Measurements from ENCODE around the gene ZSWIM9. TPM values are rescaled to one million over a fixed set of nuclear protein-coding genes. Genes with fewer than 3 reads are reported as not detected.

ZSWIM9 gene
- polyA plus RNA-seq, 1 donor: 6.8 TPM

DNA sequence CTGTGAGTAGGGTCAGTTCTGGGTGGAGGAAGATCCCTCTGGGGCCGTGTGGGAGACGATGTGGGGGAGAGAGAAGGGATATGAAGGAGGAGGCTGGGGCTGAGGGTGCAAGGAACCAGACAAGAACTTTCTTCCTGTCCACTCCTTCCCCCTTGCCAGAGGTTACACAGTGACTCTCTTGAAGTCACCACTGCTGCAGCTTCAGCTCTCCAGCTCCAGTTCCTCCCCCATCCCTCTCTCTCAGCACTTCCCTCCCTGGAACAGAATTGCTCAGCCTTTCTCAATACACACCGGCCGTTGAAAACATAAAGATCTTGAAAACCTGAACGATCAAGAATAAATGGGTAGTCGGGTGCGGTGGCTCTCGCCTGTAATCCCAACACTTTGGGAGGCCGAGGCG, 5.1 kb downstream of the ZSWIM9 start:
- no peak for DNase-seq

DNA sequence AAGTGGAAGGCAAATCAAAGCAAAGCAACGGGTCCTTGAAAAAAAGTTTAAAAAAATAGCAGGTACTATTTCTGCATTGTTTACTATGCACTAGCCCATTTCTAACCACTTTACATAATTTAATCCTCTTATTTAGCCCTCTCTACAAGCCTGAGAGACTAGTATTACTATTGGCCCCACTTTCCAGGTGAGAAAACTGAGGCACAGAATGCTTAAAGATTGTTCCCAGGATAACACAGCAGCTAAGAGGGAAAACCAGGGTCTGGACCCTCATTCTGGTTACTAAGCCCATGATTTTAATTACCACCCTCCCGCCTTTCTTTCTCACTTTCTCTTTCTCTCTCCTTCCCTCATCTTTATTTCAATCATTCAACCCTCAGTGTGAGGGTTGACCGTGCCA, 5.7 kb downstream of the ZSWIM9 start:
- DNase-seq: no peak

DNA sequence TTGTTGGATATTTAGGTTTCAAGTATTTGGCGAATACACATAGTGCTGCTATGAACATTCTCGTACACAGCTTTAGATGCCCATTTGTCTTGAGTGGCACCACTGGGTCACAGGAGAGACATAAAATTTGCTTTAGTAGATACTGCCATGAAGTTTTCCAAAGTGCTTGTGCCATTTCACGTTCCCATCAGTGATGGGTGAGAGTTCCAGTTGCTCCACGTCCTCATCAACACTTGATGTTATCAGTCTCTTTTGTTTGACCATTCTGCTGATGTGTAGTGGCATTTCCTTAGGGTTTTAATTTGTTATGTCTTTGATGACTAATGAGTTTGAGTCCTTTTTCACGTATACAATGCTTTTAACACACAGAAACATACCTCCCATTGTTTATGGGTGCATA, 11.0 kb downstream of the ZSWIM9 start:
- no peak for DNase-seq

DNA sequence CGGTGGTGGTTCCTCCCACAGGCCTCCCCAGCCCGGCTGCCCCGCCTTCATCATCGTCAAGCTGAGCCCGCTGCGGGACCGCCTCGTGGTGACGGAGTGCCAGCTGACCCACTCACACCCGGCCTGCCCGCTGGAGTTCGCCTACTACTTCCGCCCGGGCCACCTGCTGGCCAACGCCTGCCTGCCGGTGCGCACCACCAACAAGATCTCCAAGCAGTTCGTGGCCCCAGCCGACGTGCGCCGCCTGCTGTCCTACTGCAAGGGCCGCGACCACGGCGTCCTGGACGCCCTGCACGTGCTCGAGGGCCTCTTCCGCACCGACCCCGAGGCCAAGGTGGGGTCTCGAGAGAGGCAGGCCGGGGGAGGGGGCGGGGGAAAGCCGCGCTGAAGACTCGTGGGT, 12.0 kb downstream of the ZSWIM9 start:
- DNase-seq: no peak

DNA sequence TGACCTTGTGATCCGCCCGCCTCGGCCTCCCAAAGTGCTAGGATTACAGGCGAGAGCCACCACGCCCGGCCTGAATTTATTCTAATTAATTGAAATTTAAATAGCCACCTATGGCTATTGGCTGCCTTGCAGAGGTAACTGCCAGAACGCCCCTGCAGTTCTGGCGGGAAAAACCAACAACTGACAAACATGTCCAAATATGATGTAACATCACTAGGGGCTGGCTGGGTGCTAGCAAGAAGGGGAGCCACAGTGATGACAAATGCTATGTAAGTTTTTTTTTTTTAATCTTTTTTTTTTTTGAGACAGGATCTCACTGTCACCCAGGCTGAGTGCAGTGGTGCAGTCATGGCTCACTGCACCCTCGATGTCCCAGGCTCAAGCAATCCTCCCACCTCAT, 12.9 kb downstream of the ZSWIM9 start:
- no peak for DNase-seq

DNA sequence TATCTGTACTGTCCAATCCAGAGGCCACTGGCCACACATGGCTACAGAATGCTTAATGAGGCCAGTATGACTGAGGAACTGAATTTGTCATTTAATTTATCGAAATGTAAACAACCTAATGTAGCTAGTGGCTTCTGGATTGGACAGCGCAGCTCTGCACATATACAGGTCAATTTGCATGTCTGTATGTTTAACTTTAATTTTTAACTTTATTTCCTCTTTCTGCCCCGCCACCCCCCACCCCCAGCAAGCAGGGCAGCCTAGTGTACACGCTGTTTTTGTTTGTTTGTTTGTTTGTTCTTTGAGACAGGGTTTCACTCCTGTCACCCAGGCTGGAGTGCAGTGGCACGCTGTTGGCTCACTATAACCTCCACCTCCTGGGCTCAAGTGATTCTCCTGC, 15.5 kb downstream of the ZSWIM9 start:
- DNase-seq: no peak

DNA sequence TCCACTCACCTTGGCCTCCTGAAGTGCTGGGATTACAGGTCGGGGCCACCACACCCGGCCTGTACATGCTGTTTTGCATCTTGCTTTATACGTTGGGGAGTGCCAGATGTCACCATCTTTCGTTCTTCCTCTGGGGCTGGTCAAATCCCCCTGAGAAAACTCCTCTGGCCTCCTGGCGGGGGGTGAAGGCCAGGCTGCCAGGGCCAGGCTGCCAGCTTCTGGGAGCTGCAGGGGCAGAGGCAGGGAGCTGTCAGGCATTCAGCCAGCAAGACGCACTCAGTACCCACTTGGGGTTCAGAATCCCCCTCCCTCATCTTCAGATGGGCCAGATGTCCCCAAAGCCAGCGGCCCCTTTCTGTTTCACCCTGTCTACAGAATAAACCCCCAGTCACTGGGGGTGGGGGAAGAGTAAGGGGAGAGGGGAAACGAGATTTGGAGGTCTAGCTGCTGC, 16.1 kb downstream of the ZSWIM9 start:
- DNase-seq: no peak

DNA sequence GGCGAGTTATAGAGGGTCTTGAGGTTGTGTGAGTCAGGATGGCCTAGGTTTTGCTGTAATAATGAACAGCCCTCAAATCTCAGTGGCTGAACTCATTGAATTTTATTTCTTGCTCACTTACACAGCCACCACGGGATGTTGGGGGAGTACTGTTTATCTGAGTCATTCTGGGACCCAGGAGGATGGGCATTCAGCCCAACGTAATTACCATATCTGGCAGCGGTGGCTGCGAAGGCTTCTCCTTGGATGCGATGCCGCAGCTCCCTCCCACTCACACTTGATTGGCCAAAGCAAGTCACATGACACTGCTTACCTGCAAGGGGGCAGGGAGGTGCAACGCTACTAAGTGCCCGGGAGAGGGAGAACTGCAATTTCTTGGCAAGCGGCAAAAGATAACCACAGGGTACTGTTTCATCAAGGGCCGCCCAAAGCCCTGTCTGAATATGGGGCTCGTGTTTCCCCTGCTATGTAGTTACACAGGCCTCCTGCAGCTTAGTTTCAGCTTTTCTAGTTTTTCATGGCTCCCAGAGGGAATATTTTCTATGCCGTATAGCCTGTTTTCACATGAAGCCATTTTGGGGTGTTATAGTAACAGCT, 19.9 kb downstream of the ZSWIM9 start:
- no peak for DNase-seq

DNA sequence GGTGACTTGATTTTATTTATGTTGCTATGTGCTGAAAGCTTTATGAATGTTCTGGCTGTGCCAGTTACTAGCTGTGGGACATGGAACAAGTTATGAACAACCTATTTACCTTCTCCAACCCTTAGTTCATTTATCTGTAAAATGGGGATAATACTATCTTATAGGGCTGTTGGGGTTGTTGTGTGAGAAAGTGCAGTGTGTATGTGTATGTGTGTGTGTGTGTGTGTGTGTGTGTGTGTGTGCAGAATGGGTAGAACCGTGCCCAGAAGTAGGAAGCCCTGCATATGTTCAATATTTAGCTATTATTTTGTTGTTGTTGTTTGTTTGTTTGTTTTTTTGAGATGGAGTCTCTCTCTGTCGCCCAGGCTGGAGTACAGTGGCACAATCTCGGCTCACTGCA, 20.4 kb downstream of the ZSWIM9 start:
- no peak for DNase-seq

DNA sequence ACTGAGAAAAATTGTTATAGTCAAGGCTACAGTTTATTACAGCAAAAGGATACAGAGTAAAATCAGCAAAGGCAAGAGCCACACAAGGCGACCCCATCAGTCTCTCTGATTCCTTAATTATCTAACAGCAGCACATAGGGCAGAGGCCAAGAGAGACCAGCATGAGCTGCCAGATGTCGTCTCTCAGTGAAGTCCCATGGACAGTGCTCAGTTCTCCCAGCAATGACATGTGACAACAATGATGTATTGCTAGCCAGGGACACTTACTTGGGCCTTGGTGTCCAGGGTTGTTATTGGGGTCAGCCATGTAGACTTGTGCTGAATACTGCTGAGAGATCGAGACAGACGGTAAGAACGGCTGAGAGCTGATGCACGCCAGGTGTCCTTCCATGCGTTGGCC, 22.3 kb downstream of the ZSWIM9 start:
- DNase-seq: no peak

DNA sequence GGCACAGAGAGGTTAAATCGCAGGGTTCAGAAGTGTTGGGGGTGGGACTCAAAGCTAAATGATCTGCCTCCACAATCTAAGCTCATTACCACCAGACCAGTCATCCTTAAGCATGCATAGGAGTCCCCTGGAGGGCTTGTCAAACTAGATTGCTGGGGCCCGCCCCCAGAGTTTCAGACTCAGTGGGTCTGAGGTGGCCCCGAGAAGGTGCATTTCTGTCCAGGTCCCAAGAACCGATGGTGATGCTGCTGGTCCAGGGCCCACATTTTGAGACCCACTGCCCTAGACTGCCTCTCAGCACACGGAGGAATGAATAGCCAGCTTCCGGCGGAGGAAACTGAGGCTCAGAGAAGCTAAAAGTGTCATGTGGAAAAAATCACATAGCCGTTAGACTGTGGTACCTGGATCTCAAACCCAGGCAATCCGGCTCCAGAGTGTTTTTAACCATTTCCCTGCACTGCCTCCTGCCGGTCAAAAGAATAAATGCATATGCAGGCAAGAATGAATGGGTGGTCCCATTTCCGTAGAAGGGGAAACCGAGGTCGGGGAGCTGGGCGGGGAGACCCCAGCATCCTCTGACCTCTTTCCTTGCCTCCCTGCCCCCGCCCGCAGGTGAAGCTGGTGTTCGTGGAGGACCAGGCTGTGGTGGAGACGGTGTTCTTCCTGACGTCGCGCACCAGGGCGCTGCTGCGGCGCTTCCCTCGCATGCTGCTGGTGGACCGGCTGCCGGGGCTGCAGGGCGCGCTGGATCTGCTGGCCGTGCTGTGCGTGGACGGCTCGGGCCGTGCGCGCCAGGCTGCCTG, 23.8 kb downstream of the ZSWIM9 start:
- no peak for DNase-seq

DNA sequence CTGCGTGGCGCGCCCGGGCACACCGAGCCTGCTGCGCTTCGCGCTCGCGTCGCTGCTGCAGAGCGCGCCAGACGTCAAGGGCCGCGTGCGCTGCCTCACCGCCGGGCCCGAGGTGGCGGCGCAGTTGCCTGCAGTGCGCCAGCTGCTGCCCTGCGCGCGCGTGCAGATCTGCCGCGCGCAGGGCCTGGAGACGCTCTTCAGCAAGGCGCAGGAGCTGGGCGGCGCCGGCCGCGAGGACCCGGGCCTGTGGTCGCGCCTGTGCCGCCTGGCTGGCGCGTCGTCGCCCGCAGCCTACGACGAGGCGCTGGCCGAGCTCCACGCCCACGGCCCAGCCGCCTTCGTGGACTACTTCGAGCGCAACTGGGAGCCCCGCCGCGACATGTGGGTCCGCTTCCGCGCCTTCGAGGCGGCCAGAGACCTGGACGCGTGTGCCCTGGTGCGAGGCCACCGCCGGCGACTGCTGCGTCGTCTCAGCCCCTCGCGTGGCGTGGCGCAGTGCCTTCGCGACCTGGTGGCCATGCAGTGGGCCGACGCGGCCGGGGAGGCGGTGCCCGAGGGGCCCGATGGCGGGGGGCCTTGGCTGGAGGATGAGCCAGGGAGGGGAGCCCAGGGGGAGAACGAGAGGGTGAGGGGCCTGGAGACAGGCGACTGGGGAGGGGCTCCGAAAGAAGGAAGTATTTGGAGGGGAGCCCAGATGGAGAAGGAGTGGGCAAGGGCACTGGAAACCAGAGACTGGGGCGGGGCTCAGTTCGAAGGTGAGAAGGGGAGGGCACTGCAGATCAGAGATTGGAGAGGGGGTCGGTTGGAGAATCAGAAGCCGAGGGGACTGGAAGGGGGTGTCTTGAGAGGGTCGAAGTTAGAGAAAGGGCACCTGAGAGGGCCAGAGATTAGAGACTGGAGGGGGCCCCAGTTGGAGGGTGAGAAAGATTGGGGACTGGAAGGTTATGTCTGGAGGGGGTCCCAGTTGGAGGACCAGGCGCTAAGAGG, 24.7 kb downstream of the ZSWIM9 start:
- no peak for DNase-seq

DNA sequence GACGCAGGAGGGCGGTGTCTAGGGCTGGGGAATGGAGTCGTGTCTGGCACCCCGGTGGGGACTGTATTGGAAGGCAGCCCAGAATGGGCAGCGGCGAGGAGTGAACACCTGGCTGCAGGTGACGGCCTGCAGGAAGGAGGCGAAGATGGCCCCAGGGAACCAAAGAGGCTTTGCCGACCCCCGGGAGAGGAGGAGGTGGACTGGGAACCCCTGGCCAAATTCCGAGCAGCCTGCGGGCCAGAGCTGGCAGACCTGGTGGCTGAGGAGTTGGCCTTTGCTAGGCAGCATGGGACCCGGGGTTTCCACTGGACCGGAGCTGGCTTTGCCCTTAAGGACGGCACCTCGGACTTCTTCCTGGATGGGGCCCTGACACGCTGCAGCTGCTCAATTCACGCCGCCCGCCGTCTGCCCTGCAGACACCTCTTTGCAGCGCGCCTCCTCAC, 25.9 kb downstream of the ZSWIM9 start:
- no peak for DNase-seq

DNA sequence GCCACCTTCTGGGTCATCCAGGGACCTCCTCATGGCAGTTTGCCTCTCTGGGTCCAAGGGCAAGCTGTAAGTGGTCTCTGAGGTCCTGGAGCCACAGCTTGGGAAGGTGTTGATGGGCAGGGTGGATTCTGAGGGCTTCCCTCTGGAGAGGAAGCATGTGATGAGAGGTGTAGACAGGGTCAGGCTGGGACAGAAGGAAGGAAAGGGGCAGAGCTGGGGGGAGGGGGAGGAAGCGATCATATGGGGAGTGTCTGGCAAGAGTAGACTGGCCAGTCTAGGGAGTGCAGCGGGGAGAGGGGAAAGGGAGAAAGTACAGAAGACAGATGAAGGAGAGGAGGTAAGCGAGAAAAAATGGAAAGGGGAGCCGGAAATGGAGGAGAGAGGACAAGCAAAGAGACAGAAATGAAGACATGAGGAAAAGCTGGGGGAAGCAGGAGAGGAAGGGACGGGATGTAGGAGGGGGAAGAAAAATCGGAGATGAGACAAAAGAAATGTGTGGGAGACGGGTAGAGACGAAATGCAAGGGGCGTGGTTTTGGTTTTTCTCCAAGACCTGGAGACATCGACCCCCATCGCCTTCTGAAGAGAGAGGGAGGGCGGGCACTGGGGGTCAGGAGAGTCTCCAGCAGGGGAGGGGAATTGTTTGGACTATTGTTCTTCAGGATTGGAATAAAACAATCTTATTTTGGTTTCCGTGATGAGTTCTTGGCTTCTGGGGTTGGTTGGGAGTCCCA, 26.6 kb downstream of the ZSWIM9 start:
- DNase-seq: no peak

DNA sequence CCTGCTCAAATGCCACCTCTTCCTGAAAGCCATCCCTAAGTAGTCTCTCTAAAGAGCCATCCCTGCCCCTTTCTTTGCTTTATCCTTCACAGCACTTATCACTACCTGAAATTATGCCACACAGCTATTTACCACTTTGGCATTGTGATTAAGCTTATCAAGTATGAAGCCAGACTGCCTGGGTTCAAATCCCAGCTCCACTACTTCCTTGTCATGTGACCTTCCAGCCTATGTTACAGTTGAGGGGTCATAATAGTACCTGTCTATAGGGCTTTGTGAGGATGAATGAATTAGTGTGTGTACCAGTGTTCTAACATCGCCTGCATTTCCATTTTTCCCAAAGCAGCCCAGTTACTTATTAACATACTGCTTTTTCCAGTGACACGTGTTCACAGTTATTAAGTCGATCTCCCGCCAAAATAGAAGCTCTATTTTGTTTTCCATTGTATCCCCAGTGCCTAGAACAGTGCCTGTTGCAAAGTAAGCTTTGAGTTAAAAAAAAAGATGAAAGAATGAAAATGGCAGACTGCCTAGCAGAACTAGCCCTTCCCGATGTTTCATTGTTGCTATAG, 32.8 kb downstream of the ZSWIM9 start:
- no peak for DNase-seq

DNA sequence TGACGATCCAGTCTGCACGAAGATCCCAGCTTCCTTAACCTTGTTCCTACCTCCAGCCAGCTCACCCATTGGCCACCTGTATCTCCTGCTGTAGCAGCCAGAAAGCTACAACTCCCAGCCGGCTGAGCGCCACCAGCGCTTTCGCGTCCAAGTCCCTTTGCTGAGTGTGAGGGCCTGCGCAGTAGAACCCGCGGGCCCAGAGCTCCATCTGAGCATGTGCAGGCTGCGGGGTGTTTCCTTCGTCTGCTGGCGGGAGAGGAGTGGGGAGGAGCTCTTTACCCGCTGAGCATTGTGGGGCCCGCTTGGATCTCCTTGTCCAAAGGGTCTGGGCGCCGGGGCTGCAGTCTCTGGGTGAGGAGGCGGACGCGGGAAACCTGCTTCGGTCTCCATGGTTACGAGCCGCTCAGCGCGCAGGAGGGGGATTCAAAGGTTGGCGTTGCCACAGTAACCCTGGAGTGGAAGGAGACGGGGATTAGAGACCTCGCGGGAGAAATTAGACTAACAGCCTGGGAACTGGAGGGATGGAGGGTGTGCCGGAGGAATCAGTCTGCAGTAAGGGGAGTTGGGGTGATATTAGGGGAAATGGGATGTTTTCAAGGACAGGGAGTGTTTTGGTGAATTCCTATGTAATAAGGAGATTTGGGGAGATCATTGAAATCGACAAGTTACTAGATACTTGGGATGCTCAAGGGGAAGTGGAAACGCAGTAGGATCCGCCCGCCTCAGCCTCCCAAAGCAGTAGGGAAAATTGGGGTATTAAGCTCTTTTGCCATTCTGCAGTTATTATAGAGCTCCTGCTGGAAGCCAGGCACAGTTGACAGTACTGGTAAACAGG, 33.5 kb downstream of the ZSWIM9 start:
- peak; percentile 96 for DNase-seq

DNA sequence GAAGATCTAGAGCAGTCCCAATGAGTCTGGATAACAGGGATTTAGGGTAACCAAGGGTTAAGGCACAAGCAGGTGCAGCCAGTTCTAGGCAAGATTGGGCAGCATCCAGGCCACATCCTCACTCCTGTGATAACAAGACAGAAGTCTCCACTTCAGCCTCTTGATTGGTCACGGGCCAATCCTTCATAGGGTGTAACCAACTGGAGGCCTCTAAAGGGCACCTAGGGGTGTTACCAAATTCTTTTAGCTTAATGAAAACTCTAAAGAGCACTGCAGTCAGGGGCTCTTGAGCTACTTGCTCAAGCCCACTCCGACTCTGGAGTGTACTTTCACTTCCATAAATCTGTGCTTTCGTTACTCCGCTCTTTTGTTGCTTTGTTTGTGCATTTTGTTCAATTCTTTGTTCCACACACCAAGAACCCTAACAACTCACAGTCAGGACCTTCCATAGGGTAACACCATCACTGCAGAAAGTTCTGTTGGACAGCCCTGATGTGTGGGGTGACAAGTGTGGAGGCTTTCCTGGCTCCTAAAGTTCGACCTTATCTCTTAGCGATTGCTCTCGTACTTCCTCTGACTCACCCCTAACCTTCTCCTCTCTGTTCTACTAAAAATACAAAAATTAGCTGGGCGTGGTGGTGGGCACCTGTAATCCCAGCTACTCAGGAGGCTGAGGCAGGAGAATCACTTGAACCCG, 36.1 kb downstream of the ZSWIM9 start:
- no peak for DNase-seq

DNA sequence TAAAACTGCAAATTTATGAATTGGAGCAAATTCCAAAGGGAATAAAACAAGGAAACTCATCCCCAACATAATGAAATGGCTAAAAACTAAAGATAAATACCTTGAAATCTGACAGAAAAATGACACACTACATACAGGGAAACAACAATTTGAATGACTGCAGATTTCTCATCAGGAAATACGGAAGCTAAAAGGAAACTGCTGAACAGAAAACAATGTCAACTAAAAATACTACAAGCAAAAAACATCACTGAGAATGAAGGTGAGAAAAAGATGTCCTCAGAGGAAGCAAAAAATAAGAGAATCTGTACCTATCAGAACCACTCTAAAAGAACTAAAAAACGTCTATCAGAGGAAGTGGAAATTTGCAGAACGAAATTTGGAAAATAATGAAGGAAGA, 39.5 kb downstream of the ZSWIM9 start:
- DNase-seq: no peak

DNA sequence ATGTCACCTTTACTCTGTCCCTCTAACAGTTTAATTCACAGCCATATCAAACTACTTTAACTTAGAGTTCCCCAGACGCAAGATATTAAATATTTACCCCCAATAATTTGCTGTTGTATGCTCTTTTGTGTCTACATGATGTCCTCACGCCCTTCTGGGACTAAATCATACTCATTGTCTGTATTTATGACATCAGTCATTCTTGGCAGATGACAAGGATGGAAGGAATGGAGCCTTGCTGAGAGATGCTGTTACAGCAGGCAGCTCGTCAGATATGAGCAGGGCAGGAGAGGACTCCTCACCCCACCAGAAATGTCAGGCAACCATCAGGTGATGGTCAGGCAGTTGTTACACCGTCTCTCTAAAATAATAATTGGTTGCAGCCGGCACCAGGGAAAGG, 43.5 kb downstream of the ZSWIM9 start:
- no peak for DNase-seq

DNA sequence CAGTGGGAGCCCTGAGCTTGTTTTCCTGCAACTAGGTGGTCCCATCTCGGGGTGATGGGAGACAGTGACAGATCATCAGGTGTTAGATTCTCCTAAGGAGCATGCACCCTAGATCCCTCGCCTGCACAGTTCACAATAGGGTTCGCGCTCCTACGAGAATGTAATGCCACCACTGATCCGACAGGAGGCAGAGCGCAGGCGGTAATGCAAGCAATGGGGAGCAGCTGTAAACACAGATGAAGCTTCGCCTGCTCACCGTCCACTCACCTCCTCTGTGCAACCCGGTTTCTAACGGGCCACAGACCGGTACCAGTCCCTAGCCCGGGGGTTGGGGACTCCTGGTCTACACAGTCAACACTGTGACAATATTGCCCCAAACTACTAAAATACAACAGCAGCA, 46.5 kb downstream of the ZSWIM9 start:
- no peak for DNase-seq
